Small intestine (tissue), 7 donors: Measurements from ENCODE around the gene ARIH1. TPM values are rescaled to one million over a fixed set of nuclear protein-coding genes. Genes with fewer than 3 reads are reported as not detected.
"Not testable (repeated sequence)": the region's sequence is repeated elsewhere in the genome, so short reads cannot be mapped to it uniquely, and the experiment has no call there.

Experiments
- DNase-seq, 2 donors: peaks; one replicate each; pipeline versions ENCODE4 v3.0.0 to v3.0.0-alpha.2; 2013
- FAIRE-seq: peaks from 2 replicates; lab custom pipeline; 2012; peaks lifted over from hg19 to GRCh38; lab: Jason Lieb, UNC
- H3K27ac ChIP-seq, 3 donors: one replicate each; pipeline ENCODE4 v1.5.1; 2013; ENCODE audit warnings: low read length in 2 of 3, mild to moderate bottlenecking in 2 of 3, control low read depth in 1 of 3, inconsistent platforms in 1 of 3, low read depth in 1 of 3, moderate library complexity in 1 of 3
- H3K27me3 ChIP-seq, 3 donors: one replicate each; pipeline ENCODE4 v1.6.1; 2013; ENCODE audit warnings: low read length in 3 of 3, inconsistent platforms in 1 of 3; ENCODE audit not compliant: control insufficient read depth in 3 of 3, insufficient read depth in 3 of 3
- H3K36me3 ChIP-seq, 3 donors: one replicate each; pipeline ENCODE4 v1.6.1; 2013; ENCODE audit warnings: low read length in 3 of 3, inconsistent platforms in 1 of 3, low read depth in 1 of 3, mild to moderate bottlenecking in 1 of 3, moderate library complexity in 1 of 3; ENCODE audit not compliant: control insufficient read depth in 3 of 3, insufficient read depth in 2 of 3
- H3K4me1 ChIP-seq, 3 donors: one replicate each; pipeline ENCODE4 v1.6.1; 2013; ENCODE audit warnings: low read length in 2 of 3, inconsistent platforms in 1 of 3, low read depth in 1 of 3, mild to moderate bottlenecking in 1 of 3, moderate library complexity in 1 of 3; ENCODE audit not compliant: control insufficient read depth in 3 of 3, insufficient read depth in 2 of 3
- H3K4me3 ChIP-seq, 3 donors: one replicate each; pipeline ENCODE4 v1.5.1; 2013; ENCODE audit warnings: low read length in 3 of 3, control low read depth in 1 of 3, inconsistent platforms in 1 of 3, low read depth in 1 of 3, mild to moderate bottlenecking in 1 of 3, moderate library complexity in 1 of 3
- H3K9me3 ChIP-seq, 2 donors: one replicate each; pipeline ENCODE4 v1.6.1; 2013; ENCODE audit warnings: low read depth in 1 of 2, low read length in 1 of 2; ENCODE audit not compliant: control insufficient read depth in 2 of 2, insufficient read depth in 1 of 2
- WGBS, 3 donors: extraction: QIAGEN DNeasy Blood & Tissue Kit; methylation state at CpG; one replicate each; pipeline ENCODE4 v1.1.7; 2013; 5-methylcytosine and 5-hydroxymethylcytosine counted together
- polyA plus RNA-seq, 4 donors: library from polyadenylated mRNA; stranded (reverse) in 3 of 4; unstranded in 1 of 4; fragments of 200-250 nt in 3 of 4; fragments of 120-200 nt in 1 of 4; gene quantifications; one replicate each; pipeline versions ENCODE4 v1.2.1 to v1.2.3, GENCODE V29; 2013
- donor health status: healthy with polysubstance abuse.
- donor health status: control.
- donor health status: control.
- donor health status: Bipolar disorder and iron deficiency.
- donor health status: healthy.

The ARIH1 gene
- polyA plus RNA-seq, 4 donors, result 19.4 to 70.9 (median 24.3) TPM

DNA sequence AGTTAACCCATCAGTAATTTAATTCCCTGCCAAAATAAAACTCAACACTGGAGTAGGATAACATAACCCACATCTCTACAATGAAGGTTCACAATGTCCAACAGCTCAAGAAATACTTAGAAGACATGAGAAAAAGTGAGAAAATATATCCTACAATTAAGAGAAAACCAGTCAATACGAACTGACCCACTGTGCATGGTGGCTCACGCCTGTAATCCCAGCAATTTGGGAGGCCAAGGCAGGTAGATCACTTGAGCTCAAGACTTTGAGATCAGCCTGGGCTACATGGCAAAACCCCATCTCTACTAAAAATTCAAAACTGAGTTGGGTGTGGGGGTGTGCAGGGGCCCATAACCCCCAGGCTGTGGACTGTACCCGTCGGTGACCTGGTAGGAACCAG is 149.7 kb downstream of the ARIH1 start:
- 94 to 96% (median 95%) methylated on average over 4 of the region's 4 CpGs for WGBS, 3 donors
- H3K4me1 ChIP-seq, DNase-seq, H3K27me3 ChIP-seq, H3K9me3 ChIP-seq, H3K4me3 ChIP-seq, H3K36me3 ChIP-seq, H3K27ac ChIP-seq, FAIRE-seq: not testable (repeated sequence)

- H3K9me3 ChIP-seq, DNase-seq, FAIRE-seq, H3K27me3 ChIP-seq, H3K27ac ChIP-seq, H3K4me1 ChIP-seq, H3K4me3 ChIP-seq, H3K36me3 ChIP-seq: not testable (repeated sequence)
- 71 to 85% (median 85%) methylated on average over 3 of the region's 3 CpGs for WGBS, 3 donors
Observed at GRCh38 chr15:72626153-72626552, 152.0 kb downstream of the ARIH1 start.

DNA sequence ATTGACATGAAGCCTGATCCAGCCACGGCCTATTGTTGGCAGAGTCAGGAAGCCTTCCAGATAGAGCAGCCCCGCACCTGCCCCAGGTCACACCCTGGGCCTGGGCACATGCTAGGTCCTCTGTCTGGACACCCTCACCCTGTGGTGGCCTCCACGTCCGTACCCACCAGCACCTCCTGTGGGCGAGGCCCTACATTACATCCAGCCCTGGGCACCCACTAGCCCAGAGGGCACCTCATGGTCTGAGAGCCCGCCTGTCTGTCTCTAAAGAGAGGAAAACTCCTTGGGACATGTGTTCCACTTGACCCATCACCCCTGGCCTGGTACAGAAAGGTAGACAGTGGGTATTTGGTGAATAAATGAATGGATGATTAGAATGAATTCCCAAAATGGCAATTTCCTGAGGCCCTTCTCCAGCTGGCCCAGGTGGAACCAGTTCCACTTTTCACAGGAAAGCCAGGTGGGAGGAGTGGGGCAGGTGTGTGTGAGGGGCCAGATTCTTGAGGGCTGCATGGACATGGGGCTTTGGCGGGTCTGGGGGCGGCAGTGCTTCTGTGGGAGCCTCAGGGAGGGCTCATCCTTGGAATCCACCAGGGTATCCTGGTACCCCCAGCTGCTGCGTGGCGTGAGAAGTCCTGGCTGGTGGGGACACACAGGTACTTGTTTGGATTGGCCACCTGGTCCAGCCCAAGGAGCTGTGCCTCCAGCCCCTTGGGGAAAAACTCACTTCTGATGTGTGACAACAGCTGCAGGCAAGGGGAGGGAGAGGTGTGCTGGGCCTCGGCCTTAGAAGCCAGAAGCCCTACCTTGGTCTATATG is 154.3 kb downstream of the ARIH1 start:
- WGBS, 3 donors, result 82 to 84% (median 83%) methylated on average over 9 to 11 of the region's 11 CpGs
- H3K4me3 ChIP-seq, H3K27me3 ChIP-seq, H3K9me3 ChIP-seq, H3K36me3 ChIP-seq, FAIRE-seq, H3K4me1 ChIP-seq, DNase-seq, H3K27ac ChIP-seq: not testable (repeated sequence)

- not testable (repeated sequence) for FAIRE-seq, H3K27ac ChIP-seq, H3K36me3 ChIP-seq, H3K27me3 ChIP-seq, H3K4me1 ChIP-seq, DNase-seq, H3K9me3 ChIP-seq, H3K4me3 ChIP-seq
- WGBS, 3 donors, result 64 to 75% (median 74%) methylated on average over 6 to 7 of the region's 7 CpGs
Observed at GRCh38 chr15:72629068-72629570, 155.0 kb downstream of the ARIH1 start.

DNA sequence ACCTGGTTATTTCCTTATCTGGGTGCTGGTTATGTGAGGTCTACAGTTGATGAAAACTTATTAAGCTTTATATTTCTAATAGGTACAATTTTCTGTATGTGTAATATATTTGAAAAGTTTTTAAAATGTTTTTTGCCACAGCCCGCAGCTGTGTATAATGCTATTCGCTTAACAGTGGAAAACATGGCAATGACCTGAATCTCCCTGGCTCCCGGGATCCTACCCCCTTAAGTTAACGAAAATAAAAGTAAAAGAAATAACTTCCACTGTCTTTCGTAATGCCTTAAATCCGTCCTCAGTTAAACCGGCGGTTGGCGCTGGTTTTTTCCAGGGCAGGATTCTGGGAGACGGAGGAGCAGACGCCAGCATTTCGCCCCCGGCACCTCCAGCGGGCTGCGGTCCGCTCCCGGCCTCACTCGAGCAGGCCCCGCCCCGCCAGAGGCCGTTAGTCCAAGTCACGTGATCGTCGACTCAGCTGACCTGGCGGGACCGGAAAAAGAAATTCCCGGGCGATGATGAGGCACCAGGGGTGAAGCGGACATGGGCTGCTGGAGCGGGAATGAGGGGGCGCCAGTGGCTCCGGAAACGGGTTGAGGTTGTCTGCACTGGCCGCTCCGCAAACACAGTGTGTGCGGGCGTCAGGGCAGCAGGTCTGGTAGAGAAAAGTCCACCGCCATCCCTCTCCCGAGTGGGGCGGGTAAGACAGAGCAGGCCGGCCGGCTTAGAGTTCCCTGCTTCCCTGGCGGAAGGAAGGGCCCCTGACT is 162.6 kb downstream of the ARIH1 start:
- H3K27me3 ChIP-seq, FAIRE-seq, H3K4me1 ChIP-seq, H3K36me3 ChIP-seq, H3K9me3 ChIP-seq: not testable (repeated sequence)
- 1 to 3% (median 1%) methylated on average over 14 to 26 of the region's 43 CpGs for WGBS, 3 donors
- Histone ChIP-seq H3K27ac (peak overlapping the region in 1 of 3 donors; percentile 38), H3K4me3 (peak overlapping the region in 2 of 3 donors; percentile 15 to 30)
- DNase-seq, result peak; percentile 73 to 79

- H3K4me3 ChIP-seq, result not testable (repeated sequence)
Observed at GRCh38 chr15:72639759-72640483, 165.8 kb downstream of the ARIH1 start.

GRCh38 chr15:72642271-72642670 is 168.1 kb downstream of the ARIH1 start:
- not testable (repeated sequence) for H3K27ac ChIP-seq, H3K4me3 ChIP-seq, FAIRE-seq, DNase-seq, H3K9me3 ChIP-seq, H3K27me3 ChIP-seq, H3K36me3 ChIP-seq, H3K4me1 ChIP-seq
- WGBS, 3 donors, result no CpG with 5 or more reads among the region's 2 CpGs

More at GRCh38 chr15:72639759-72640483, 165.8 kb downstream of the ARIH1 start:
- not testable (repeated sequence) for FAIRE-seq, H3K27me3 ChIP-seq, DNase-seq, H3K27ac ChIP-seq, H3K4me1 ChIP-seq, H3K9me3 ChIP-seq, H3K36me3 ChIP-seq
- WGBS, 3 donors, result no CpG with 5 or more reads among the region's 26 CpGs

- not testable (repeated sequence) for H3K36me3 ChIP-seq, DNase-seq, H3K27me3 ChIP-seq, H3K4me3 ChIP-seq, FAIRE-seq, H3K9me3 ChIP-seq, H3K4me1 ChIP-seq, H3K27ac ChIP-seq
- WGBS, 3 donors, result 79 to 83% (median 81%) methylated on average over 8 of the region's 10 CpGs
Observed at GRCh38 chr15:72648631-72649253, 174.6 kb downstream of the ARIH1 start.
